HepG2 (cell line): Measurements from ENCODE around the gene GNG7. TPM values are rescaled to one million over a fixed set of nuclear protein-coding genes. Genes with fewer than 3 reads are reported as not detected.

Experiments
- ELF4 ChIP-seq: sonication (generic); formaldehyde crosslinking; IDR thresholded peaks from 2 replicates; pipeline ENCODE4 v1.5.0; 2020; ENCODE audit warnings: missing genetic modification reagents, mild to moderate bottlenecking, moderate library complexity, borderline replicate concordance
- HOXA7 ChIP-seq: sonication (generic); formaldehyde crosslinking; IDR thresholded peaks from 2 replicates; pipeline ENCODE4 v1.8.1; 2022; ENCODE audit warnings: mild to moderate bottlenecking, missing genetic modification reagents, moderate library complexity
- MED1 ChIP-seq: sonication (generic); formaldehyde crosslinking; IDR thresholded peaks from 2 replicates; pipeline ENCODE4 v1.4.0; 2020; ENCODE audit warnings: missing genetic modification reagents
- PPARG ChIP-seq: conservative IDR thresholded peaks from 2 replicates; pipeline ENCODE4 v1.6.1; 2016; ENCODE audit warnings: missing biosample characterization, missing genetic modification reagents
- SALL1 ChIP-seq: sonication (generic); formaldehyde crosslinking; IDR thresholded peaks from 2 replicates; pipeline ENCODE4 v1.8.0; 2022; ENCODE audit warnings: mild to moderate bottlenecking, missing genetic modification reagents
- ZC3H13 ChIP-seq: sonication (generic); formaldehyde crosslinking; IDR thresholded peaks from 2 replicates; pipeline ENCODE4 v1.8.1; 2023; ENCODE audit warnings: mild to moderate bottlenecking, missing genetic modification reagents, moderate library complexity
- ZKSCAN8 ChIP-seq: IDR thresholded peaks from 2 replicates; pipeline ENCODE4 v1.6.1; 2016; ENCODE audit warnings: borderline replicate concordance, missing genetic modification reagents, missing compliant biosample characterization
- ZNF777 ChIP-seq: sonication (generic); formaldehyde crosslinking; IDR thresholded peaks from 2 replicates; pipeline ENCODE4 v1.4.0; 2020; ENCODE audit warnings: missing genetic modification reagents
- ZSCAN31 ChIP-seq: sonication (generic); formaldehyde crosslinking; IDR thresholded peaks from 2 replicates; pipeline ENCODE4 v1.5.0; 2020; ENCODE audit warnings: low read depth, mild to moderate bottlenecking, missing genetic modification reagents
- polyA plus RNA-seq, 8 experiments: library from polyadenylated mRNA; depleted of rRNA in 3 of 8; stranded (reverse) in 7 of 8; unstranded in 1 of 8; fragments of >200 nt; fragmentation: Illumina TruSeq in 4 of 8; extraction: Trizol in 4 of 8; gene quantifications; 2 replicates each; pipeline versions ENCODE4 v1.2.1 to v1.2.3, GENCODE V29; 2011 to 2016; ENCODE audit warnings: low read depth in 4 of 8, missing spikeins in 1 of 8, mixed read lengths in 1 of 8; ENCODE audit not compliant: insufficient read depth in 1 of 8
- total RNA-seq, 5 experiments: library from RNA; depleted of rRNA; stranded (reverse); fragments of >200 nt; fragmentation: Illumina TruSeq; extraction: Trizol; gene quantifications; 2 replicates each; pipeline ENCODE4 v1.2.3, GENCODE V29; 2016; ENCODE audit warnings: low read depth in 1 of 5
- TF ChIP-seq, protein P1 (sequence below): sonication (generic); formaldehyde crosslinking; IDR thresholded peaks from 2 replicates; pipeline ENCODE4 v1.4.0; 2020; ENCODE audit warnings: missing genetic modification reagents
- TF ChIP-seq, protein P2 (sequence below): conservative IDR thresholded peaks from 2 replicates; pipeline ENCODE4 v1.6.1; 2018; ENCODE audit warnings: missing genetic modification reagents
- TF ChIP-seq, protein P3 (sequence below): sonication (generic); formaldehyde crosslinking; IDR thresholded peaks from 2 replicates; pipeline ENCODE4 v1.5.1; 2020; ENCODE audit warnings: mild to moderate bottlenecking, missing genetic modification reagents, moderate library complexity
- TF ChIP-seq, protein P4 (sequence below): sonication (generic); formaldehyde crosslinking; IDR thresholded peaks from 2 replicates; pipeline ENCODE4 v1.4.0; 2020; ENCODE audit warnings: missing genetic modification reagents
- TF ChIP-seq, protein P5 (sequence below): IDR thresholded peaks from 2 replicates; pipeline ENCODE4 v1.4.0; 2020; ENCODE audit warnings: mild to moderate bottlenecking, missing genetic modification reagents

GNG7 gene
- total and polyA plus RNA-seq, 2 of the 13 experiments (the other 11 are each of a cell fraction or from before 2014, with no cell fraction given) = 1.4 to 3.3 TPM

DNA sequence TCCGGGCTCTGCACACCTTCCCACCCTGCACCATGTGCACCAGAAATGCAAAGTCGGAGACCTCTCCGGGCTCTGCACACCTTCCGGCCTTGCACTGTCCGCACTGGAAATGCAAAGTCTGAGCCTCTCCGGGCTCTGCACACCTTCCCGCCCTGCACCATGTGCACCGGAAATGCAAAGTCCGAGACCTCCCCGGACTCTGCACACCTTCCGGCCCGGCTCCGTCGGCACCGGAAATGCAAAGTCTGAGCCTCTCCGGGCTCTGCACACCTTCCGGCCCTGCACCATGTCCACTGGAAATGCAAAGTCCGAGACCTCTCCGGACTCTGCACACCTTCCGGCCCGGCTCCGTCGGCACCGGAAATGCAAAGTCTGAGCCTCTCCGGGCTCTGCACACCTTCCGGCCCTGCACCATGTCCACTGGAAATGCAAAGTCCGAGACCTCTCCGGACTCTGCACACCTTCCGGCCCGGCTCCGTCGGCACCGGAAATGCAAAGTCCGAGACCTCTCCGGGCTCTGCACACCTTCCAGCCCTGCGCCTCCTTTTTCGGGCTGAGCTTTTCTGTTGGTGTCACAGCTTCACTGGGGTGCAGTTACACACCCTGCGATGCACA lies 59.3 kb downstream of the GNG7 start (continued):
- TF ChIP-seq ELF4 (CRISPR knock-in tag) (0 out of 2 replicates have a peak, but pooled peaks have one; percentile 53), MED1 (CRISPR knock-in tag) (peak; percentile 61; the same call in 1 of the 2 replicates), ZSCAN31 (CRISPR knock-in tag) (peak; percentile 73; the same call in 1 of the 2 replicates), SALL1 (CRISPR knock-in tag) (peak; percentile 78), ZKSCAN8 (CRISPR knock-in tag) (0 out of 2 replicates have a peak, but pooled peaks have one; percentile 37), ZC3H13 (CRISPR knock-in tag) (peak; percentile 60; the same call in 1 of the 2 replicates), PPARG (0 out of 2 replicates have a peak, but pooled peaks have one; percentile 20), ZNF777 (CRISPR knock-in tag) (0 out of 2 replicates have a peak, but pooled peaks have one; percentile 41), HOXA7 (CRISPR knock-in tag) (0 out of 2 replicates have a peak, but pooled peaks have one; percentile 24)
- TF ChIP-seq, protein P1, sequence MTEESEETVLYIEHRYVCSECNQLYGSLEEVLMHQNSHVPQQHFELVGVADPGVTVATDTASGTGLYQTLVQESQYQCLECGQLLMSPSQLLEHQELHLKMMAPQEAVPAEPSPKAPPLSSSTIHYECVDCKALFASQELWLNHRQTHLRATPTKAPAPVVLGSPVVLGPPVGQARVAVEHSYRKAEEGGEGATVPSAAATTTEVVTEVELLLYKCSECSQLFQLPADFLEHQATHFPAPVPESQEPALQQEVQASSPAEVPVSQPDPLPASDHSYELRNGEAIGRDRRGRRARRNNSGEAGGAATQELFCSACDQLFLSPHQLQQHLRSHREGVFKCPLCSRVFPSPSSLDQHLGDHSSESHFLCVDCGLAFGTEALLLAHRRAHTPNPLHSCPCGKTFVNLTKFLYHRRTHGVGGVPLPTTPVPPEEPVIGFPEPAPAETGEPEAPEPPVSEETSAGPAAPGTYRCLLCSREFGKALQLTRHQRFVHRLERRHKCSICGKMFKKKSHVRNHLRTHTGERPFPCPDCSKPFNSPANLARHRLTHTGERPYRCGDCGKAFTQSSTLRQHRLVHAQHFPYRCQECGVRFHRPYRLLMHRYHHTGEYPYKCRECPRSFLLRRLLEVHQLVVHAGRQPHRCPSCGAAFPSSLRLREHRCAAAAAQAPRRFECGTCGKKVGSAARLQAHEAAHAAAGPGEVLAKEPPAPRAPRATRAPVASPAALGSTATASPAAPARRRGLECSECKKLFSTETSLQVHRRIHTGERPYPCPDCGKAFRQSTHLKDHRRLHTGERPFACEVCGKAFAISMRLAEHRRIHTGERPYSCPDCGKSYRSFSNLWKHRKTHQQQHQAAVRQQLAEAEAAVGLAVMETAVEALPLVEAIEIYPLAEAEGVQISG (CRISPR knock-in tag) = peak; percentile 77
- TF ChIP-seq, protein P2, sequence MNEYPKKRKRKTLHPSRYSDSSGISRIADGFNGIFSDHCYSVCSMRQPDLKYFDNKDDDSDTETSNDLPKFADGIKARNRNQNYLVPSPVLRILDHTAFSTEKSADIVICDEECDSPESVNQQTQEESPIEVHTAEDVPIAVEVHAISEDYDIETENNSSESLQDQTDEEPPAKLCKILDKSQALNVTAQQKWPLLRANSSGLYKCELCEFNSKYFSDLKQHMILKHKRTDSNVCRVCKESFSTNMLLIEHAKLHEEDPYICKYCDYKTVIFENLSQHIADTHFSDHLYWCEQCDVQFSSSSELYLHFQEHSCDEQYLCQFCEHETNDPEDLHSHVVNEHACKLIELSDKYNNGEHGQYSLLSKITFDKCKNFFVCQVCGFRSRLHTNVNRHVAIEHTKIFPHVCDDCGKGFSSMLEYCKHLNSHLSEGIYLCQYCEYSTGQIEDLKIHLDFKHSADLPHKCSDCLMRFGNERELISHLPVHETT (CRISPR knock-in tag) = peak; percentile 90
- TF ChIP-seq, protein P3, sequence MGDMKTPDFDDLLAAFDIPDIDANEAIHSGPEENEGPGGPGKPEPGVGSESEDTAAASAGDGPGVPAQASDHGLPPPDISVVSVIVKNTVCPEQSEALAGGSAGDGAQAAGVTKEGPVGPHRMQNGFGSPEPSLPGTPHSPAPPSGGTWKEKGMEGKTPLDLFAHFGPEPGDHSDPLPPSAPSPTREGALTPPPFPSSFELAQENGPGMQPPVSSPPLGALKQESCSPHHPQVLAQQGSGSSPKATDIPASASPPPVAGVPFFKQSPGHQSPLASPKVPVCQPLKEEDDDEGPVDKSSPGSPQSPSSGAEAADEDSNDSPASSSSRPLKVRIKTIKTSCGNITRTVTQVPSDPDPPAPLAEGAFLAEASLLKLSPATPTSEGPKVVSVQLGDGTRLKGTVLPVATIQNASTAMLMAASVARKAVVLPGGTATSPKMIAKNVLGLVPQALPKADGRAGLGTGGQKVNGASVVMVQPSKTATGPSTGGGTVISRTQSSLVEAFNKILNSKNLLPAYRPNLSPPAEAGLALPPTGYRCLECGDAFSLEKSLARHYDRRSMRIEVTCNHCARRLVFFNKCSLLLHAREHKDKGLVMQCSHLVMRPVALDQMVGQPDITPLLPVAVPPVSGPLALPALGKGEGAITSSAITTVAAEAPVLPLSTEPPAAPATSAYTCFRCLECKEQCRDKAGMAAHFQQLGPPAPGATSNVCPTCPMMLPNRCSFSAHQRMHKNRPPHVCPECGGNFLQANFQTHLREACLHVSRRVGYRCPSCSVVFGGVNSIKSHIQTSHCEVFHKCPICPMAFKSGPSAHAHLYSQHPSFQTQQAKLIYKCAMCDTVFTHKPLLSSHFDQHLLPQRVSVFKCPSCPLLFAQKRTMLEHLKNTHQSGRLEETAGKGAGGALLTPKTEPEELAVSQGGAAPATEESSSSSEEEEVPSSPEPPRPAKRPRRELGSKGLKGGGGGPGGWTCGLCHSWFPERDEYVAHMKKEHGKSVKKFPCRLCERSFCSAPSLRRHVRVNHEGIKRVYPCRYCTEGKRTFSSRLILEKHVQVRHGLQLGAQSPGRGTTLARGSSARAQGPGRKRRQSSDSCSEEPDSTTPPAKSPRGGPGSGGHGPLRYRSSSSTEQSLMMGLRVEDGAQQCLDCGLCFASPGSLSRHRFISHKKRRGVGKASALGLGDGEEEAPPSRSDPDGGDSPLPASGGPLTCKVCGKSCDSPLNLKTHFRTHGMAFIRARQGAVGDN = peak; percentile 99
- TF ChIP-seq, protein P4, sequence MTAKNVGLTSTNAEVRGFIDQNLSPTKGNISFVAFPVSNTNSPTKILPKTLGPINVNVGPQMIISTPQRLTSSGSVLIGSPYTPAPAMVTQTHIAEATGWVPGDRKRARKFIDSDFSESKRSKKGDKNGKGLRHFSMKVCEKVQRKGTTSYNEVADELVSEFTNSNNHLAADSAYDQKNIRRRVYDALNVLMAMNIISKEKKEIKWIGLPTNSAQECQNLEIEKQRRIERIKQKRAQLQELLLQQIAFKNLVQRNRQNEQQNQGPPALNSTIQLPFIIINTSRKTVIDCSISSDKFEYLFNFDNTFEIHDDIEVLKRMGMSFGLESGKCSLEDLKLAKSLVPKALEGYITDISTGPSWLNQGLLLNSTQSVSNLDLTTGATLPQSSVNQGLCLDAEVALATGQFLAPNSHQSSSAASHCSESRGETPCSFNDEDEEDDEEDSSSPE (CRISPR knock-in tag) = peak; percentile 80; the same call in 1 of the 2 replicates
- TF ChIP-seq, protein P5, sequence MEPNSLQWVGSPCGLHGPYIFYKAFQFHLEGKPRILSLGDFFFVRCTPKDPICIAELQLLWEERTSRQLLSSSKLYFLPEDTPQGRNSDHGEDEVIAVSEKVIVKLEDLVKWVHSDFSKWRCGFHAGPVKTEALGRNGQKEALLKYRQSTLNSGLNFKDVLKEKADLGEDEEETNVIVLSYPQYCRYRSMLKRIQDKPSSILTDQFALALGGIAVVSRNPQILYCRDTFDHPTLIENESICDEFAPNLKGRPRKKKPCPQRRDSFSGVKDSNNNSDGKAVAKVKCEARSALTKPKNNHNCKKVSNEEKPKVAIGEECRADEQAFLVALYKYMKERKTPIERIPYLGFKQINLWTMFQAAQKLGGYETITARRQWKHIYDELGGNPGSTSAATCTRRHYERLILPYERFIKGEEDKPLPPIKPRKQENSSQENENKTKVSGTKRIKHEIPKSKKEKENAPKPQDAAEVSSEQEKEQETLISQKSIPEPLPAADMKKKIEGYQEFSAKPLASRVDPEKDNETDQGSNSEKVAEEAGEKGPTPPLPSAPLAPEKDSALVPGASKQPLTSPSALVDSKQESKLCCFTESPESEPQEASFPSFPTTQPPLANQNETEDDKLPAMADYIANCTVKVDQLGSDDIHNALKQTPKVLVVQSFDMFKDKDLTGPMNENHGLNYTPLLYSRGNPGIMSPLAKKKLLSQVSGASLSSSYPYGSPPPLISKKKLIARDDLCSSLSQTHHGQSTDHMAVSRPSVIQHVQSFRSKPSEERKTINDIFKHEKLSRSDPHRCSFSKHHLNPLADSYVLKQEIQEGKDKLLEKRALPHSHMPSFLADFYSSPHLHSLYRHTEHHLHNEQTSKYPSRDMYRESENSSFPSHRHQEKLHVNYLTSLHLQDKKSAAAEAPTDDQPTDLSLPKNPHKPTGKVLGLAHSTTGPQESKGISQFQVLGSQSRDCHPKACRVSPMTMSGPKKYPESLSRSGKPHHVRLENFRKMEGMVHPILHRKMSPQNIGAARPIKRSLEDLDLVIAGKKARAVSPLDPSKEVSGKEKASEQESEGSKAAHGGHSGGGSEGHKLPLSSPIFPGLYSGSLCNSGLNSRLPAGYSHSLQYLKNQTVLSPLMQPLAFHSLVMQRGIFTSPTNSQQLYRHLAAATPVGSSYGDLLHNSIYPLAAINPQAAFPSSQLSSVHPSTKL (CRISPR knock-in tag) = peak; percentile 7; the same call in 1 of the 2 replicates
